HG02610 (cell line): ENCODE measurements around the gene PNMA1.

Source experiments
- ATAC-seq: cut with Tn5 transposase; IDR thresholded peaks from one replicate; pipeline ENCODE4 v1.9.1; 2021; ENCODE audit warnings: mild to moderate bottlenecking, moderate library complexity; ENCODE audit not compliant: unreplicated experiment

The PNMA1 gene

GRCh38 chr14:73713803-73714655 lies at the start of gene PNMA1:
TSS of gene PNMA1 (minus strand) at chr14:73714384. CDS start at chr14:73713639, 745 bp downstream.
- peak; percentile 64 for ATAC-seq

GRCh38 chr14:73763396-73763795 lies 49.2 kb upstream of the PNMA1 start:
- no peak for ATAC-seq

GRCh38 chr14:73762375-73762822 lies 48.2 kb upstream of the PNMA1 start:
- peak; percentile 32 for ATAC-seq

DNA sequence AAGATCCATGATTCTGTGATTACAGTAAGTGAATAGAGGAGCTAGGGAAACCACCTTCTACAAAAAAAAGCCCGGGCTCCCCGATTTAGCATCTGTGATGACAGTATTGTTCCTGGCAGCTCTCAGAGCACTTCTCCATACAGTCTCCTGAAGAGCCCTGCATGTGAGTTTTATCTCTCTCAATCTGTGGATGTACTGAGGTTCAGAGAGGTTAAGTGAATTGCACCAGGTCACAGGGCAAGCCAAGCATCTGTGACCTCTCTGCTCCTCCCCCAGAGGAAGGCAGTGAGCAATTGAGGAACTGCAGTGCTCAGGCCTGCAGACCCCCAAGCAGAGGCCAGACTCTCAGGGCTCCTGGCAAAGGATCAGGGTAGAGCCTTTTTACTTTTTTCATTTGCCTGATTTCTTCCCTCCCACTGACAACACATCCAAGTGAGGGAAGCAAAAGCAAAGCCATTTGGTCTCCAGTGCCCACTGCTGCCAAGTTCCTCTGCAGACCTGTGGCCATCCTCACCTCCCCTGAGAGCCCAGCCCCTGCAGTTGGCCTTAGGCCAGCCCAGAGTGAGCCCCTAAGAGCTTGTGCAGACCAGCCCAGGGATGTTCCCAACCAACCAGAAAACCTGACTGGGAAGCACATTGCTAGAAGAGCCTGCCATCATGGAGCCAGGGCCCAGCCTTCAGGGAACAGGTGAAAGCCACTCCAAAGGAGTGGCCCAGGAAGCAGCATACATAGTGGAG lies 47.6 kb upstream of the PNMA1 start:
- no peak for ATAC-seq

DNA sequence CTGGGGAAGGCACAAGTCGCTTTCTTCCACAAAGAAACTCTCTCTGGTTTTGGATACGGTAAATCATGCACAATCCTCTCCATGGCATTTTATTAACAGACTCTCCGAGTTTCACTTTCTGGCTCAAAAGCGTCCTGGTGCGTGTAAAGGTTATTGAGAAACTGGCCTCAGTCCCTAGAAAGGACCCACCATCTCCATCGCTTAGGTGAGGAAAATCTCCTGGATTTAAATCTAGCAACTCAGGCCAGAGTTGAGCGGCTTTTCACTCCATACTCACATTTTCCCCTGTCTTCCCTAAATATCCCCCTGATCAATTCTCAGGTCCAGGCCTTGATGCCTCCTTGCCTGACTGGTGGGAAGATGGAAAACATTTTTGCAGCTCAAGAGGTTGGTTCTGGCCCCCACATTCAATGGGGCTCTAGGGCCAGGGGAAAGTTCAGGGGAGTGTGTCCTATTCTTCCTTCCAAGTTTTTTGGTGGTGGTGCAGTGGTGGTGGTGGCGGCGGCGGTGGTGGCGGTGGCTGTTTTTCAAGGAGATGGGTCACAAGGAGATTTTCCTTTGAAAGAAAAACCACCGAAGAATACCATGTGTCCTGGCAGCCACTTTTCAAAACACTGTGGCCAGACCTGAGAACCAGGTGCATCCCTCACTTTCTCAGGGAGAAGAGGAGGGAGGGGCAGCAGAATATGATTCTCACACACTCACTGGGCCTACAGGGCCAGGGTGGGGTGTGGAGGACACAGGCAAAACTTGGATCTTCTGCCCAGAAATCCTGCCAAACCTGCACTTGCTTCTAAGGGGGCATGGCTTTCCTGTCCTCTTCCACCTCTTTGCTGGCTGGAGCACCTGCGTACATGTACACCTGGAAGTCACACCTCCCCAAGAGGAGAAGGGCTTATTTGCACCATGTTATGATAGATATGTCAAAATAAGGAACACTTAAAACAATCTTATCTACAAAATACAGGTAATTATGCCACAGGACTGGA lies 46.7 kb upstream of the PNMA1 start:
- no peak for ATAC-seq

GRCh38 chr14:73759714-73760597 lies 45.8 kb upstream of the PNMA1 start:
- ATAC-seq, result peak; percentile 53

GRCh38 chr14:73759183-73759713 lies 45.1 kb upstream of the PNMA1 start:
- no peak for ATAC-seq

GRCh38 chr14:73758392-73759182 lies 44.4 kb upstream of the PNMA1 start:
- no peak for ATAC-seq

DNA sequence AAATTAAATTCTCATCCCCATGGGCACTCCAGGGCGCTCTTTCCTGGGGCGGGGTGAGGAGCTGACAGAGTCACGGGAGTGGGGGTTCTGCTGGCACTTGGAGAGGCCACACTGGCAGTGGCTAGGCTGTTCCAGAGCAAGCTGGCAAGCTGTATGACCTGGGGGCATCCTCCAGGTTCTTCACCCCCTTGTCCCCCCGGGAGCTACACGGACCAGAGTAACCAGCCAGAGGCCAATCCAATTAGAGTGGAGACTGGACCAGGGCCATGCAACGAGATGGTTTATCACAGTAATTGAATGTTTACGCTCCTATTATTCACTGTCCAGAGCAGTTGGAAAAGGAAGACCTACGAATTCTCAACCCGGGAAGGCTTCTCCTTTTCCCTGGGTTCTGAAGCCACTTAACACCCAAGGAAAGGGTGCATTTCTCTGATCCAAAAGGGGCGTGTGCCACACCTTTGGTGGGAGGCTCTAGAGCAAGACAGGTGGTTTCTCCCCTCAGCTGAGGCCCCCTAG lies 43.8 kb upstream of the PNMA1 start:
- no peak for ATAC-seq

DNA sequence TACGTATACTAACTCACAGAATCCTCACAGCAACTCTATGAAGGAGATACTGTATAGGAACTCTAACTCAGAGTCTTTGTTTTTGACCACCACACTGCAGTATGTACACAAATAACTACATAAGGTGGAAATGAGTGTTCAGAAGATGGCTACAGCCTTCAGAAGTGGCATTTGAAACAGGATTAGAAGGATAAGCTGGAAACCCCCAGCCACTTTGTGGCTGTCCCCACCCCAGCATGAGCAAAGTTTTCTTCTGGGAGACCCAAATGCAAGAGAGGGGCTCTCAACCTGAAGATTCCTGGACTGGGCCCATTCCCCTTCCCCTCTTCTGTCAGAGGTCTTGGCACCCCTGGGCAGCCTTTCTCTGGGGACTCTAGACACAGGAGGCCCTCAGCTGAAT lies 43.2 kb upstream of the PNMA1 start:
- no peak for ATAC-seq

DNA sequence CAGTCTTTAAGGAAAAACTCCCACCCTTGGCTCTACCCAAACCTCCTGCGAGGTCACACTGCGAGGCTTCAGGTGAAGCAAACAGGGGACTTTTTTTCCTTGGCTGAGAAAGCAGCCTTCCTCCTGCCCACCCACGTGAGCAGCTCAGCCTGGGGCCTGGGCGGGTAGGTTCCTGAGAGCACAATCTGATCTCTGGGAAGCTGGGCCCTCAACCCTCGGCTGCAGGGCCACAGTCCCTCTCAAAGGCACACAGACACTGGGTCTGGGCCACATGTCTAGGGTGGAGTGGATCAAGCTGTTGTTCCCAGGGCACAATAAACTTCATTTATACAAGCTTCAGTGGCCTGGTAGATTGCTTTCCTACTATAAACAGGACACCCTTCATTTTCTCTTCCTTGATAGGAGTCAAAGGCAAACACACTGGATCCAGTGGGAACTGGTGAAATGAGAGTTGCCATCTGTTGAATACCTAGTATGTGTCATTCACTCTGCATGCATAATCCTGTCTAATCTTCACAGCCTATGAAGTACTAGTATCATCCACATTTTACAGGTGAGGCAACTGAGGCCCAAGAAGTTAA lies 41.3 kb upstream of the PNMA1 start:
- ATAC-seq, result no peak

DNA sequence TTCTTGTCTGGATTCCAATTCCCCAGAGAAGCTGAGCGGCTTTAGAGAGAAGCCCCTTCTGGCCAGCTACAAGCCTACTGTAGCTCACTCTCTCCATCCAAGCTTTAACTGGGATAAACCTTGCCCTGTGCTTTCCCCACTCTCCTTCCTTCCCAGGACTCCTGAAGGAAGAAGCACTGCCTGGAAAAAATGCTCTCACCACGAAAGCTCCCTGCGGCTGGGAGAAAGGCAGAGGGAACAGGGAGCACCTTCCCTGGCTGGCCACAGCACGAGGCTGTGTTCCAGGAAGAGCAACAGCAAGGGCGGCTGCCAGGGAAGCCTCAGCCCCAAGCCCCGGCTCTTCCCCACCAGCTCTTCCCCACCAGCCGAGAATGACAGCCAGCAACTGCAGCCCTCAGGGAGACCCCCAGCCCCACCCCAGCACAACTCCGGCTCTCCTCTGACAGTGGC lies 40.8 kb upstream of the PNMA1 start:
- ATAC-seq, result no peak

GRCh38 chr14:73753887-73754795 lies 40.0 kb upstream of the PNMA1 start:
- peak; percentile 44 for ATAC-seq

- no peak for ATAC-seq
Measured at GRCh38 chr14:73753124-73753886, 39.1 kb upstream of the PNMA1 start.

- ATAC-seq, result no peak
Measured at GRCh38 chr14:73752297-73752992, 38.3 kb upstream of the PNMA1 start.
